GM21423 (cell line): ENCODE results near the gene CDC37L1.

Experiments
- ATAC-seq: cut with Tn5 transposase; IDR thresholded peaks from one replicate; pipeline ENCODE4 v1.9.1; 2021; ENCODE audit warnings: mild to moderate bottlenecking, moderate library complexity; ENCODE audit not compliant: unreplicated experiment

CDC37L1 gene

GRCh38 chr9:4709380-4709779, 30.0 kb downstream of the CDC37L1 start:
- ATAC-seq, result no peak

- no peak for ATAC-seq
Observed at GRCh38 chr9:4713849-4714248, 34.5 kb downstream of the CDC37L1 start.

GRCh38 chr9:4714266-4715016, 35.1 kb downstream of the CDC37L1 start:
- ATAC-seq, result no peak

- no peak for ATAC-seq
Observed at GRCh38 chr9:4716163-4716562, 36.8 kb downstream of the CDC37L1 start.

- ATAC-seq, result no peak
Observed at GRCh38 chr9:4717815-4718214, 38.4 kb downstream of the CDC37L1 start.

GRCh38 chr9:4718911-4719310, 39.5 kb downstream of the CDC37L1 start:
- ATAC-seq, result no peak

- no peak for ATAC-seq
Observed at GRCh38 chr9:4721736-4722135, 42.4 kb downstream of the CDC37L1 start.

GRCh38 chr9:4725706-4726442, 46.5 kb downstream of the CDC37L1 start:
- no peak for ATAC-seq

- no peak for ATAC-seq
Observed at GRCh38 chr9:4727593-4727992, 48.2 kb downstream of the CDC37L1 start.

GRCh38 chr9:4732890-4733289, 53.5 kb downstream of the CDC37L1 start:
- ATAC-seq, result no peak

- no peak for ATAC-seq
Observed at GRCh38 chr9:4734150-4734549, 54.8 kb downstream of the CDC37L1 start.

- ATAC-seq, result no peak
Observed at GRCh38 chr9:4738866-4739586, 59.7 kb downstream of the CDC37L1 start.

- ATAC-seq, result no peak
Observed at GRCh38 chr9:4739587-4740387, 60.4 kb downstream of the CDC37L1 start.

- no peak for ATAC-seq
Observed at GRCh38 chr9:4740388-4740637, 60.9 kb downstream of the CDC37L1 start.

GRCh38 chr9:4740638-4741364, 61.4 kb downstream of the CDC37L1 start, which contains the start of gene AK3:
AK3 (minus strand) TSS chr9:4741202; CDS start chr9:4741087, 115 bp downstream.
- ATAC-seq, result peak; percentile 90

GRCh38 chr9:4741365-4742089, 62.2 kb downstream of the CDC37L1 start:
- no peak for ATAC-seq

GRCh38 chr9:4742246-4742645, 62.9 kb downstream of the CDC37L1 start:
- ATAC-seq, result no peak

- no peak for ATAC-seq
Observed at GRCh38 chr9:4743131-4743875, 63.9 kb downstream of the CDC37L1 start.
